Fibroblast of lung (primary cell): ENCODE measurements around the gene ACAD11. TPM values are rescaled to one million over a fixed set of nuclear protein-coding genes. Genes with fewer than 3 reads are reported as not detected.

ENCODE experiments used
- DNase-seq, 2 donors: peaks; one replicate each; pipeline versions ENCODE4 v3.0.0 to v3.0.0-alpha.2; 2010; ENCODE audit warnings: low read depth in 2 of 2
- H2AFZ ChIP-seq: 2 replicates; pipeline ENCODE4 v1.5.1; 2012; ENCODE audit warnings: low read length, control low read depth, inconsistent platforms
- H3K27ac ChIP-seq: 2 replicates; pipeline ENCODE4 v1.5.1; 2011; ENCODE audit warnings: low read length, control low read depth; ENCODE audit not compliant: insufficient read depth
- H3K27me3 ChIP-seq: 2 replicates; pipeline ENCODE4 v1.5.1; 2011; ENCODE audit warnings: mild to moderate bottlenecking, low read length; ENCODE audit not compliant: control insufficient read depth, insufficient read depth
- H3K36me3 ChIP-seq: 2 replicates; pipeline ENCODE4 v1.5.1; 2011; ENCODE audit warnings: low read length; ENCODE audit not compliant: control insufficient read depth, insufficient read depth
- H3K4me1 ChIP-seq: 2 replicates; pipeline ENCODE4 v1.5.1; 2011; ENCODE audit warnings: low read length; ENCODE audit not compliant: control insufficient read depth, insufficient read depth; ENCODE audit errors: extremely low read depth
- H3K4me2 ChIP-seq: 2 replicates; pipeline ENCODE4 v1.5.1; 2011; ENCODE audit warnings: low read length, control low read depth; ENCODE audit not compliant: insufficient read depth; ENCODE audit errors: extremely low read depth
- H3K4me3 ChIP-seq, 4 experiments: fragments of 200-600 bp in 1 of 4; sonication (generic) in 1 of 4; replicated peaks in 1 of 4; 2 replicates each; pipeline ENCODE4 v1.5.1; 2011 to 2016; ENCODE audit warnings: low read length in 4 of 4, low read depth in 3 of 4, mild to moderate bottlenecking in 3 of 4, control low read depth in 2 of 4, inconsistent platforms in 1 of 4, mixed read lengths in 1 of 4; ENCODE audit not compliant: insufficient read depth in 1 of 4; ENCODE audit errors: control extremely low read depth in 1 of 4
- H3K79me2 ChIP-seq: 2 replicates; pipeline ENCODE4 v1.5.1; 2012; ENCODE audit warnings: mild to moderate bottlenecking, low read length, inconsistent platforms; ENCODE audit not compliant: control insufficient read depth, insufficient read depth
- H3K9ac ChIP-seq: 2 replicates; pipeline ENCODE4 v1.5.1; 2011; ENCODE audit warnings: mild to moderate bottlenecking, low read length, control low read depth; ENCODE audit not compliant: insufficient read depth
- H3K9me3 ChIP-seq: 2 replicates; pipeline ENCODE4 v1.5.1; 2012; ENCODE audit warnings: low read depth, low read length; ENCODE audit not compliant: control insufficient read depth, insufficient read depth
- H4K20me1 ChIP-seq: 2 replicates; pipeline ENCODE4 v1.5.1; 2011; ENCODE audit warnings: low read length; ENCODE audit not compliant: control insufficient read depth, insufficient read depth; ENCODE audit errors: extremely low read depth
- EZH2 ChIP-seq: IDR thresholded peaks from 2 replicates; pipeline ENCODE4 v1.5.1; 2012; ENCODE audit warnings: low read length, control low read depth, mild to moderate bottlenecking; ENCODE audit errors: missing control alignments
- polyA plus RNA-seq, 2 donors: library from polyadenylated mRNA; depleted of rRNA in 1 of 2; stranded (reverse) in 1 of 2; unstranded in 1 of 2; fragments of >200 nt; gene quantifications; 2 replicates each; pipeline ENCODE4 v1.2.1, GENCODE V29; 2011 to 2012; ENCODE audit warnings: missing spikeins in 1 of 2
- total RNA-seq: library from RNA; depleted of rRNA; stranded (reverse); fragments of >200 nt; gene quantifications from 2 replicates; pipeline ENCODE4 v1.2.1, GENCODE V29; 2014
- TF ChIP-seq, protein P1 (sequence below), 2 donors: IDR thresholded peaks in 1 of 2; conservative IDR thresholded peaks in 1 of 2; 1 replicate in 1 of 2; 2 replicates in 1 of 2; pipeline ENCODE4 v1.5.1; 2011 to 2012; ENCODE audit warnings: low read length in 2 of 2, control low read depth in 1 of 2, inconsistent platforms in 1 of 2, low read depth in 1 of 2, mild to moderate bottlenecking in 1 of 2

ACAD11 gene
- total and polyA plus RNA-seq, 2 donors (not counting 1 experiment from before 2014, with no cell fraction given) = 27.9 to 101 TPM

DNA sequence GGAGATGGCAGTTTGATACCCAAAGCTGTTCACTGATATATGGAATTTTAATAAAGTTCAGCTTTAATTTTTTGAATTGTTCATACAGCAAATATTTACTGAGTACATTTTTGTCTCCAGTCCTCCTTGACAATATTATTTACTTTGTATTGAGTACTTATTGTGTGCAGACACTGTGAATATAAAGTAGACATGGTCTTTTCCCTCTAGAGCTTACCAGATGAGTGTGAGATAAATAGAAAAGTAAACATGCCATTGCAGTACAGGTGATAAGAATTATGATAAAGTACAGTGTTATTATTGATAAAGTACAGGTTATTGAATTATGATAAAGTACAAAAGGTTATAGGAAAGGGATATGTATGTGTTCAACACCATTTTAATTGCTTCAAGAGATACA, 2.6 kb upstream of the ACAD11 start:
- no peaks in the 10 kb centered on the region for H3K9me3 ChIP-seq
- no peak overlapping the region for H3K9ac ChIP-seq
- no peak overlapping the region for H2AFZ ChIP-seq
- no peak for DNase-seq
- peak overlapping the region; percentile 97 for H3K4me2 ChIP-seq
- no peaks in the 10 kb centered on the region for H3K27me3 ChIP-seq
- H3K27ac ChIP-seq = no peak overlapping the region
- no peaks in the 10 kb centered on the region for H3K36me3 ChIP-seq
- no peaks in the 10 kb centered on the region for H3K4me1 ChIP-seq
- no peaks in the 10 kb centered on the region for H4K20me1 ChIP-seq
- H3K79me2 ChIP-seq = peaks cover 47% of the 10 kb centered on the region
- peak overlapping the region in 3 of 4 experiments; percentile 72 to 90 (median 82) for H3K4me3 ChIP-seq
- TF ChIP-seq EZH2 = no peak
- TF ChIP-seq, protein P1, sequence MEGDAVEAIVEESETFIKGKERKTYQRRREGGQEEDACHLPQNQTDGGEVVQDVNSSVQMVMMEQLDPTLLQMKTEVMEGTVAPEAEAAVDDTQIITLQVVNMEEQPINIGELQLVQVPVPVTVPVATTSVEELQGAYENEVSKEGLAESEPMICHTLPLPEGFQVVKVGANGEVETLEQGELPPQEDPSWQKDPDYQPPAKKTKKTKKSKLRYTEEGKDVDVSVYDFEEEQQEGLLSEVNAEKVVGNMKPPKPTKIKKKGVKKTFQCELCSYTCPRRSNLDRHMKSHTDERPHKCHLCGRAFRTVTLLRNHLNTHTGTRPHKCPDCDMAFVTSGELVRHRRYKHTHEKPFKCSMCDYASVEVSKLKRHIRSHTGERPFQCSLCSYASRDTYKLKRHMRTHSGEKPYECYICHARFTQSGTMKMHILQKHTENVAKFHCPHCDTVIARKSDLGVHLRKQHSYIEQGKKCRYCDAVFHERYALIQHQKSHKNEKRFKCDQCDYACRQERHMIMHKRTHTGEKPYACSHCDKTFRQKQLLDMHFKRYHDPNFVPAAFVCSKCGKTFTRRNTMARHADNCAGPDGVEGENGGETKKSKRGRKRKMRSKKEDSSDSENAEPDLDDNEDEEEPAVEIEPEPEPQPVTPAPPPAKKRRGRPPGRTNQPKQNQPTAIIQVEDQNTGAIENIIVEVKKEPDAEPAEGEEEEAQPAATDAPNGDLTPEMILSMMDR (conservative IDR thresholded peaks at IDR 0.05 in 1 of 2, IDR thresholded peaks at IDR 0.05 in 1 of 2; ENCODE audit: low read depth in 1 of 2, low read length in 2 of 2) = no peak

DNA sequence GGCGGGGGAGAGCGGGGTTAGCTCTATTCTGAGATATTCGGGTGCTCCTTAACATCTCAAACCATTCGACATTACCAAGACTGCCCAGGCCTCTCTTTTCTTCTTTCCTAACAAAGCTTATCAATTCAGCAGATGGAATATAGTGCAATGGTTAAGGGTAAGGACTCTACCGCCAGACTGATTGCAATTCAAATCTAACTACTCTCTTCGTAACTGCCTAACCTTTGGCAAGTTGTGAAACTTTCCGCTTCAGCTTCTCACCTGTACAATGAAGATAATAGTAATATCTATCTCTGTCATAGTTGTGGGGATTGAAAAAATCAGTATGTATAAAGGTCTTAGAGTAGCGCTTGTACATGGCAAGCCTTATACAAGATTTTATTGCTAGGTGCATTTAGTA, 1.5 kb upstream of the ACAD11 start:
- TF ChIP-seq, protein P1 (conservative IDR thresholded peaks at IDR 0.05 in 1 of 2, IDR thresholded peaks at IDR 0.05 in 1 of 2; ENCODE audit: low read depth in 1 of 2, low read length in 2 of 2) = no peak
- TF ChIP-seq EZH2 = no peak
- Histone ChIP-seq H3K27ac (peak overlapping the region; percentile 92), H3K4me1 (no peaks in the 10 kb centered on the region), H3K36me3 (no peaks in the 10 kb centered on the region), H3K9ac (peak overlapping the region; percentile 39), H3K4me3 (peak overlapping the region; percentile 56 to 90 (median 77)), H2AFZ (peak overlapping the region; percentile 99), H3K4me2 (peak overlapping the region; percentile 97), H3K27me3 (no peaks in the 10 kb centered on the region), H3K9me3 (no peaks in the 10 kb centered on the region), H3K79me2 (peaks cover 47% of the 10 kb centered on the region), H4K20me1 (no peaks in the 10 kb centered on the region)
- no peak for DNase-seq

DNA sequence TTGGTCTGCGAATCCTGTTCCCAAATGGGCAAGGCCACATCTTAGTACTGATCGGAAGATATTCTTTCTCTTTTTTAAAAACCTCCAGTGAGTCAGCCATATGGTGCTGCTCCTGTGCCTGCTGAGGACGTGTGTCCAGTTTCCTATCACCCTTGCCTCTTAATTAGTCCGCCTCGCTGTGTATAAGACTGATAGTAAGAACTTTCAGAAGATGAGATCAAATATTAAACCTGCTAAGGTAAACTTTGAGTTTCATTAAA, 1.1 kb upstream of the ACAD11 start:
- H4K20me1 ChIP-seq = no peaks in the 10 kb centered on the region
- H3K79me2 ChIP-seq = peaks cover 45% of the 10 kb centered on the region
- no peaks in the 10 kb centered on the region for H3K4me1 ChIP-seq
- H3K36me3 ChIP-seq = no peaks in the 10 kb centered on the region
- H3K27ac ChIP-seq = peak overlapping the region; percentile 92
- peak; percentile 22 to 30 for DNase-seq
- no peaks in the 10 kb centered on the region for H3K27me3 ChIP-seq
- H3K9me3 ChIP-seq = no peaks in the 10 kb centered on the region
- no peak for TF ChIP-seq EZH2
- TF ChIP-seq, protein P1 (conservative IDR thresholded peaks at IDR 0.05 in 1 of 2, IDR thresholded peaks at IDR 0.05 in 1 of 2; ENCODE audit: low read depth in 1 of 2, low read length in 2 of 2) = no peak
- peak overlapping the region; percentile 97 for H3K4me2 ChIP-seq
- H2AFZ ChIP-seq = peak overlapping the region; percentile 99
- H3K4me3 ChIP-seq = peak overlapping the region; percentile 56 to 90 (median 77)
- peak overlapping the region; percentile 86 for H3K9ac ChIP-seq
